Aorta (tissue), 5 donors: ENCODE data around the gene CUTC. TPM values are rescaled to one million over a fixed set of nuclear protein-coding genes. Genes with fewer than 3 reads are reported as not detected.

Source experiments
- ATAC-seq: fragments of 200-7000 bp; cut with Tn5 transposase; one replicate; pipeline ENCODE4 v1.9.1; 2022; ENCODE audit warnings: moderate library complexity; ENCODE audit not compliant: low FRiP score
- DNase-seq, 2 donors: peaks; one replicate each; pipeline ENCODE4 v3.0.0-alpha.2; 2020
- H3K27ac ChIP-seq, 2 donors: one replicate each; pipeline ENCODE4 v1.5.1; 2013; ENCODE audit warnings: low read length in 2 of 2, mild to moderate bottlenecking in 2 of 2, moderate library complexity in 2 of 2, control low read depth in 1 of 2, inconsistent platforms in 1 of 2, low read depth in 1 of 2
- H3K27me3 ChIP-seq, 2 donors: one replicate each; pipeline ENCODE4 v1.6.1; 2013; ENCODE audit warnings: control low read depth in 1 of 2, low read length in 1 of 2, mild to moderate bottlenecking in 1 of 2, moderate library complexity in 1 of 2; ENCODE audit not compliant: insufficient read depth in 2 of 2, control insufficient read depth in 1 of 2
- H3K36me3 ChIP-seq, 2 donors: one replicate each; pipeline ENCODE4 v1.6.1; 2013; ENCODE audit warnings: control low read depth in 1 of 2, low read length in 1 of 2, mild to moderate bottlenecking in 1 of 2; ENCODE audit not compliant: insufficient read depth in 2 of 2, control insufficient read depth in 1 of 2
- H3K4me1 ChIP-seq, 2 donors: one replicate each; pipeline ENCODE4 v1.6.1; 2013; ENCODE audit warnings: low read length in 2 of 2, control low read depth in 1 of 2, mild to moderate bottlenecking in 1 of 2, moderate library complexity in 1 of 2; ENCODE audit not compliant: insufficient read depth in 2 of 2, control insufficient read depth in 1 of 2
- H3K4me3 ChIP-seq, 2 donors: one replicate each; pipeline ENCODE4 v1.5.1; 2013; ENCODE audit warnings: low read length in 2 of 2, control low read depth in 1 of 2, mild to moderate bottlenecking in 1 of 2
- H3K9me3 ChIP-seq: one replicate; pipeline ENCODE4 v1.6.1; 2013; ENCODE audit warnings: mild to moderate bottlenecking, low read length; ENCODE audit not compliant: control insufficient read depth
- WGBS, 2 donors: extraction: QIAGEN DNeasy Blood & Tissue Kit; methylation state at CpG; one replicate each; pipeline ENCODE4 v1.1.7; 2013; 5-methylcytosine and 5-hydroxymethylcytosine counted together
- intact Hi-C, 2 donors: fragments of 100-400 bp; cut with DNase I; formaldehyde crosslinking; loops; one replicate each; pipeline versions ENCODE4 v1.14.2 to v1.15.0; 2022
- polyA plus RNA-seq, 2 donors: library from polyadenylated mRNA; stranded (reverse); fragments of 200-250 nt; gene quantifications; one replicate each; pipeline ENCODE4 v1.2.3, GENCODE V29; 2013
- total RNA-seq, 2 donors: library from RNA; stranded (reverse); fragmentation: NEBNext Ultra II Directional; extraction: Animal tissue kit (Norgen Biotek cat#: 25700); gene quantifications; one replicate each; pipeline ENCODE4 v1.2.1, GENCODE V29; 2021
- donor health status: healthy with polysubstance abuse.
- donor health status: Bipolar disorder and iron deficiency.
- donor health status: DM: no; HTN: no; CAD: no.
- donor health status: DM: no; HTN: no; CAD: no.
- donor health status: DM: yes; HTN: yes; CAD: no.

Gene CUTC
- total and polyA plus RNA-seq, 4 donors, result 16.5 to 22.4 (median 19.8) TPM

GRCh38 chr10:99796928-99797327 lies 64.9 kb downstream of the CUTC start:
- 76 to 81% methylated on average over 6 of the region's 6 CpGs for WGBS, 2 donors
- no peak overlapping the region for H3K4me3 ChIP-seq
- intact Hi-C loops, result no loop called here

GRCh38 chr10:99798031-99798430 lies 66.0 kb downstream of the CUTC start:
- Histone ChIP-seq H3K27ac (no peak overlapping the region), H3K27me3 (no peaks in the 10 kb centered on the region), H3K36me3 (peaks cover 0 to 3% of the 10 kb centered on the region in 2 donors), H3K9me3 (no peaks in the 10 kb centered on the region), H3K4me3 (no peak overlapping the region), H3K4me1 (no peaks in the 10 kb centered on the region)
- ATAC-seq (no peak), DNase-seq (no peak)
- intact Hi-C loops, result no loop called here
- WGBS, 2 donors, result 85 to 88% methylated on average over 4 of the region's 4 CpGs

More at GRCh38 chr10:99796928-99797327, 64.9 kb downstream of the CUTC start:
- DNase-seq, result no peak
- peaks cover 0 to 3% of the 10 kb centered on the region in 2 donors for H3K36me3 ChIP-seq
- no peaks in the 10 kb centered on the region for H3K9me3 ChIP-seq
- H3K27ac ChIP-seq, result no peak overlapping the region
- ATAC-seq, result no peak
- no peaks in the 10 kb centered on the region for H3K4me1 ChIP-seq
- no peaks in the 10 kb centered on the region for H3K27me3 ChIP-seq

GRCh38 chr10:99798920-99799319 lies 66.9 kb downstream of the CUTC start:
- intact Hi-C loops, result no loop called here
- ATAC-seq (no peak), DNase-seq (no peak)
- no peak overlapping the region for H3K4me3 ChIP-seq
- H3K27ac ChIP-seq, result no peak overlapping the region
- peaks cover 0 to 1% of the 10 kb centered on the region in 2 donors for H3K36me3 ChIP-seq
- WGBS, 2 donors, result 84 to 93% methylated on average over 3 of the region's 3 CpGs
- no peaks in the 10 kb centered on the region for H3K9me3 ChIP-seq
- H3K27me3 ChIP-seq, result no peaks in the 10 kb centered on the region
- H3K4me1 ChIP-seq, result no peaks in the 10 kb centered on the region

GRCh38 chr10:99799613-99800012 lies 67.6 kb downstream of the CUTC start:
- DNase-seq (no peak), ATAC-seq (no peak)
- Histone ChIP-seq H3K9me3 (no peaks in the 10 kb centered on the region), H3K4me3 (no peak overlapping the region), H3K4me1 (no peaks in the 10 kb centered on the region), H3K27ac (no peak overlapping the region), H3K27me3 (no peaks in the 10 kb centered on the region), H3K36me3 (peaks cover 0 to 1% of the 10 kb centered on the region in 2 donors)
- 81 to 84% methylated on average over 4 of the region's 4 CpGs for WGBS, 2 donors
- intact Hi-C loops, result no loop called here

- Histone ChIP-seq H3K27me3 (no peaks in the 10 kb centered on the region), H3K9me3 (no peaks in the 10 kb centered on the region), H3K27ac (no peak overlapping the region), H3K4me1 (no peaks in the 10 kb centered on the region), H3K36me3 (no peaks in the 10 kb centered on the region), H3K4me3 (no peak overlapping the region)
- ATAC-seq (no peak), DNase-seq (no peak)
- intact Hi-C loops, result no loop called here
- 91 to 92% methylated on average over 3 of the region's 3 CpGs for WGBS, 2 donors
Observed at GRCh38 chr10:99804471-99804870, 72.4 kb downstream of the CUTC start.

- ATAC-seq (no peak), DNase-seq (no peak)
- Histone ChIP-seq H3K27me3 (no peaks in the 10 kb centered on the region), H3K27ac (no peak overlapping the region), H3K9me3 (no peaks in the 10 kb centered on the region), H3K4me1 (no peaks in the 10 kb centered on the region), H3K36me3 (no peaks in the 10 kb centered on the region), H3K4me3 (no peak overlapping the region)
- intact Hi-C loops, result no loop called here
- WGBS, 2 donors, result 77 to 82% methylated on average over 5 of the region's 5 CpGs
Observed at GRCh38 chr10:99805190-99805589, 73.2 kb downstream of the CUTC start.

Other genes with a start within 250 kb of the CUTC start
- gene NKX2-3, start 199.3 kb upstream of the CUTC start, total RNA-seq, result under 1 TPM in 1 of 2 donors, not detected in 1; 0.60 TPM
- under 1 TPM; 0.05 to 0.50 TPM for gene NKX2-3, start 199.3 kb upstream of the CUTC start, polyA plus RNA-seq
- 10 to 100 TPM; 43.9 to 47.0 TPM for gene SLC25A28, start 111.8 kb upstream of the CUTC start, total RNA-seq
- gene SLC25A28, start 111.8 kb upstream of the CUTC start, polyA plus RNA-seq, result 100 to 1,000 TPM in 1 of 2 donors, 10 to 100 TPM in 1; 40.4 to 157 TPM
- gene ENTPD7, start 72.7 kb upstream of the CUTC start, total RNA-seq, result 1 to 10 TPM; 8.2 to 8.6 TPM
- gene ENTPD7, start 72.7 kb upstream of the CUTC start, polyA plus RNA-seq, result 1 to 10 TPM in 1 of 2 donors, under 1 TPM in 1; 0.95 to 2.0 TPM
- gene COX15, start 107 bp upstream of the CUTC start, total RNA-seq, result 10 to 100 TPM; 16.3 to 27.2 TPM
- gene COX15, start 107 bp upstream of the CUTC start, polyA plus RNA-seq, result 10 to 100 TPM; 10.0 to 15.9 TPM
- gene ABCC2, start 50.4 kb downstream of the CUTC start, total RNA-seq, result 1 to 10 TPM; 2.8 to 4.5 TPM
- gene ABCC2, start 50.4 kb downstream of the CUTC start, polyA plus RNA-seq, result 1 to 10 TPM in 1 of 2 donors, under 1 TPM in 1; 0.33 to 2.5 TPM